Activated CD4-positive, alpha-beta T cell treated with anti-CD3 and anti-CD28 coated beads, Interleukin-2, amount 50 U/mL, for 4 hours (primary cell): ENCODE data around the gene DPCD.
A peak's percentile ranks its signal among the peaks of the same experiment; 100 is the strongest.

Source experiments
- DNase-seq, 2 experiments: peaks; one replicate each; pipeline ENCODE4 v3.0.0-alpha.2; 2020

Gene DPCD

DNA sequence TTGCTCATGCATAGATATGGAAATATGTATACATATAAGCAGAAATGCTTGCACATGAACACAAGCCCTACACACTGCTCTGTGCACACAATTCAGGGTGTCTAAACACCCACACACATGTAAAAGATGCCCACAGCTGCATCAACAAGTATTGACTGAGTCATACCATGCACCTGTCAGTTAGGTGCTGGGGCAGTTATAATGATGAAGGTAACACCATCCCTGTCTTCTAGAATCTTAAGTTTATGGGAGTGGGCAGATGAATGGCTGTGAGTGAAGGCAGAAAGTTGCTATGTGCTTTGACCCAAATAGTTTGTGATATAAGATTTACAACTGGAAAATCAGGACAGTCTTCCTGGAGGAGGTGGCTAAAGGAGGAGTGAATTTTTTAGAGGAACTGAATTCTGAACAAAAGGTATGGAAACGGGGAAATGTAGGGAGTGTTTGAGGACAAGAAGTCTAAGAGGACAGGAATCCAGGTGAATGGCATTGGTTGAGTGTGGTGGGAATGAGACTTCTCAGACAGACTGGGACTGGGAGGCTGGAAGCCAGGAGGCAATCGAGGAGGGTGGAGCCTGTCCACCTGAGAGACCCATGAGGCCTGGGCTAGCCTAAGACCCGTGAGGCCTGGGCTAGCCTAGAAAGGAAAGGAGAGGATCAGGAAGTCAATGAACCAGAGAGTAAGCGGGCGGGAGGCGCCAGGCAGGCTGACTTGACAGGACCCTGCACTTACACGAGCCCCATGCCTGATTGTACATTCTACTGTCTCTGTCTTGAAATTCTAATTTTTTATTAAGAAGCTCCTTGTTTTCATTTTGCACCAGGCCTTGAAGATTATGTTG is 20.7 kb upstream of the DPCD start:
- DNase-seq = no peak

DNA sequence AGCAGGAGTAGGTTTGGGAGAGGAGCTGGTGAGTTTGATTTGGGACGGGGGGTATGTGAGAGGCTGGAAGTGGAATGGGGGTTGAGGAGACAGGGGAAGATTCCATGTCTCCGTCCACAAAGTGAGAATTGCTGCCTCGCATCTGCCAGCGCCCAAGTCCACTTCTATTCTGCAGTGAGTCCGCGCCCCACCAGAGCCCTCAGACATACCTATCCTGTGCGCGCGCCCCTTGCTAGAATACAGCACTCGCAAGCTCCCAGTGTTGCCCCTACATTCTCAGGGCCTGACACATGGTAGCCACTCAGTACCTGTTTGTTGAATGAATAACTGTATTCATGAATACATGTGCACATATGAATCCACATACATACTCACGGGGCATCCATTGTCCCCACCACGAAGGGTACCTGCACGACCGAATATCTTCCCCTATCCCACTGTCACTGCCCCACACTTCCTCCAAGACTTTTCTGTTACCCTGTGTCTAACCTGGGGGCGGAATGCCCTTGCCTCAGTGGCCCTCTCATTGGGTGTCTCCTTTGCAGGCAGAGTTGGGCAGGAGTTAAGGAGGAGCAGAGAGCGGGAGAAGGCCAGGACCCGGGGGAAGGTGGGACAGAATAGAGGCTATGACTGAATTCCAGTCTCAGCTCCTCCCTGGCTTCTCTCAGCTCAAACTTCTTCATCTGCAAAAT is 19.9 kb upstream of the DPCD start:
- DNase-seq = no peak

DNA sequence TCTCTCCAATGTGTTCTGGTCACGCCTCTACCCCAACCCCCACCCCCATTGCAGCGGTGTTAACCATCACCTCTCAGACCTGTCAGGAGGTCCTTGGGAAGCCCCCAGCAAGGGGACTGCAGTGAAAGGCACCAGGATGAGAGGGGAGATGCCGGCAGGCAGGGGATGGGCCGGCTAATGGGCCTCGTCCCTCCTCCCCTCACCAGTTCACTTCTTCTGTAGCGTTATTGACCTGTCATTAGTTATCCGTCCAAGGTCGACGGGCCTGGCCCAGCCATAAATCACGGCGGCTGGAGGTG is 18.8 kb upstream of the DPCD start:
- no peak for DNase-seq

DNA sequence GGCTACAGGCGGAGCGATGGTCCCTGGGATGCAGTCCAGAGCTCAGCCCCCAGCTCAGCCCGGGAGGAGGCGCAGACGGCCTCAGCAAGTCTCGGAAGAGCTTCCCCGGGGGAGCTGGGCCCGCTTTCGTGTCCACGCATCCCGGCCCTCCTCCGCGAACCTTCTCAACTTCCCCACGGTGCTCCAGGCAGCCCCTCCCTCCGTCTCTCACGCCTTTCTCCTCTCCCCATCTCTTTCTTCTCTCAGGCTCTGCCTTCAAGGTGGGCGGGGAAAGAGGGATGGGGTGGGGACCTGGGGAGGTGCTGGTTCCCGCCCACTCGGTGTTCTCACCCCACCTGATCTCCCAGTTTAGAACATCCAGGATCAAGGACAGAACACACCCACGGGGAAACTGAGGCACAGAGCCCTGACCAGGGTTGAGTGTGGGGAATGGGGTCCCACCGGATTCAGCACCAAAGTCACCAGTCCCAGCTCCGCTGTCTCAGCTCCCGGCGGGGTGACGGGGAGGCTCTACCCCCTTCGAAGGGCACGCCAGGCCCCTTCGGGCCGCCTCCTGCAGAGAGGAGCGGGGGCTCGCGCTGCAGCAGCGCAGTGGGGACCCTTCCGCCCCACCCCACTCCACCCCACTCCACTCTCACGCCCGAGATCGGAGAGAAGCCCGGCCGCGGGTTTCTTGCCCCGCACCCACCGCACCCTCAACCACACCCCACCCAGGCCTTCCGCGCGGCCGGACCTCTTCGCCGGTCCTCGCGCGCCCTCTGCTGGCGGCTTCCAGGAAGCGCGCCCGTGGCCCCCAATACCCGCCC is 18.3 kb upstream of the DPCD start:
- DNase-seq = peak; percentile 67

DNA sequence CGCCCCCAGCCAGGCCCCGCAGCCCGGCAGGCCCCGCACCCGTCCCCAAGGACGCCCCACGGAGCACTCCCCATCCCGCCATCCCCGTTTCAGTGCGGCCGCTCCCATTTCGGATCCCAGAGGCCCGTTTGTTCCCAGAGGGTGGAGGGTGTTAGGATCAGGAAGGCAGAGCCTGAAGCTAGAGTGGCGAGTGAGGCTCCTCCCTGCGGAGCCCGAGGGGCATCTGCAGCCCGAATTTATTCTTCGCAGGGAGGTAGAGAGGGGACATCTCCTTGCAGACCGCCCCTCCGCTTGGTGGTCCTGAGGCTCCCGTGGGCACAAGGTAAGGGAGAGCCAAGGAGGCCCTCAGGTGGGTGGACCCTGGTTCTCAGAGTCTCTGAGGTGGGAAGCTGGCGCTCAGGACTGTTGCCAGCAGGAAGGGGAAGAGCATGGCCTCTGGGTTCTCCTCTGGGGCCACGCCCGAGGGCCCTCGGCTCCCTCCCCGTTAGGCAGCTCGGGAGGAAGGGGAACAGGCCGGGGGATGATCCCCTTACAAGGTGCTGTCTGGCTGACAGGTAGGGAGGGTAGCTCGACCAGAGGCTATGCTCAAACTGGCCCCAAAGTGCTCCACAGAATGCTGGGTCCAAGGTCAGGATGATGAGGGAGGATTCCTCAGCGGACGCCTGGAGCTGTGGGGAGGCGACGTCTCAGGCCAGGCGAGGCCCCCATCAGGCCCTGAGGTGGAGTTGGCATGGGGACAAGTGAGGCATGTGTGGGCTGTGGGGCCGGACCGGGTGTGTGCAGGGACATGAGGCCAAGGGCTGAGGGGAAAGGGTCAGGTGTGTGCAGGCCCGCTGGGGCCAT is 17.5 kb upstream of the DPCD start:
- no peak for DNase-seq

DNA sequence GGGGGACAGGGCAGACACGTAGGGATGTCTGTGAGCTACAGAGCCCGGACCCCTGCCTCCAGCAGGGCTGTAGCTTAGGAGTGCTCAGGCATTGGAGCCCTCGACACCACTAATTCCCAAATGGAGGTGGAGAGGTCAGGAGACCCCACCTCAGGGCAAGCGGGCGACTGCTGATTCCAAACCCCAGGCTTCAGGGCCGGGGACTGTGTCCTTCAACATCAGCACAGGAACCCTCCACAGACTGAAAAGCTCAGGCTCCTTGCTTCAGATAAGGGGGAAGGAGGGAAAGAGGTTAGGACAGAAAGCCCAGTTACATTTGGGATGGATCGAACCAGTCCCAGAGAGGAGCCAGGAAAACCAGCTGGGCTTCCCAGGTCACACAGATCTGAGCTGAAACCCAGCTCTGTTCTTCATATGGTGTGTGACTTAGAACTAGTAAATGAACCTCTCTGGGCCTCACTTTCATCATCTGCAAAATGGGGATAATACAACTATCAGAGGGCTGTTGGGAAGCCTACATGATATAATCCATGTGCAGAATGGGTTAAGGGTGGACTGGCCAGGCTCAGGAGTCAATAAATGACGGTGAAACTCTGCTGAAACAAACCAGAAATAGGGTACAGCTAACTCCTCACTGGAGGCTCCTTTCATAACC is 16.7 kb upstream of the DPCD start:
- DNase-seq = no peak

DNA sequence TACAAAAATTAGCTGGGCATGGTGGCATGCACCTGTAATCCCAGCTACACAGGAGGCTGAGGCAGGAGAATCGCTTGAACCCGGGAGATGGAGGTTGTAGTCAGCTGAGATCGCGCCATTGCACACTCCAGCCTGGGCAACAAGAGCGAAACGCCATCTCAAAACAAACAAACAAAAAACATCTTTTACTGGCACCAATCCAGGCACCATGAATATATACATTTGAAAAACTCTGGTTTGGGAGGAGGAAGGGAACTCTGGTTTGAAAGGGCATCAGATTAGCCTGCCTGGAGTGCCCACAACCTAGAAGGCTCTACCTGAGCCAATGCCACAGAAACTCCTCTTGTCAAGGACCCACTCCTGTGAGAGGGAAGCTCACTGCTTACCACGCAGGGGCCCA is 16.0 kb upstream of the DPCD start:
- DNase-seq = no peak

DNA sequence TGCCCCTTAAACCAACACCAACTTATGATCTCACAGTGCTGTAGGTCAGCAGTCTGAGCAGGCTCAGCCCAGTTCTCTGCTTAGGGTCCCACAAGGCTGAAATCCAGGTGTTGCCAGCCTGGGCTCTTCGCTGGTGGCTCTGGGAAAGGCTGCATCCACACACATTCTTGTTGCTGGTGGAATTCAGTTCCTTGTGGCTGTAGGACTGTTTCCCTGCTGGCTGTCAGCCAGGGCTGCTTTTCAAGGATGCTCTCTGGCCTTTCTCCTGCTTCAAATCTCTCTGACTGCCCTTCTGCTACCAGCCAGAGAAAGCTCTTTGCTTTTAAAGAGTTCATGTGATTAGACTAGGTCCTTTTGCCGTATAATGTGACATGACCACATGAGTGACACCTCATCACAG is 15.3 kb upstream of the DPCD start:
- no peak for DNase-seq

DNA sequence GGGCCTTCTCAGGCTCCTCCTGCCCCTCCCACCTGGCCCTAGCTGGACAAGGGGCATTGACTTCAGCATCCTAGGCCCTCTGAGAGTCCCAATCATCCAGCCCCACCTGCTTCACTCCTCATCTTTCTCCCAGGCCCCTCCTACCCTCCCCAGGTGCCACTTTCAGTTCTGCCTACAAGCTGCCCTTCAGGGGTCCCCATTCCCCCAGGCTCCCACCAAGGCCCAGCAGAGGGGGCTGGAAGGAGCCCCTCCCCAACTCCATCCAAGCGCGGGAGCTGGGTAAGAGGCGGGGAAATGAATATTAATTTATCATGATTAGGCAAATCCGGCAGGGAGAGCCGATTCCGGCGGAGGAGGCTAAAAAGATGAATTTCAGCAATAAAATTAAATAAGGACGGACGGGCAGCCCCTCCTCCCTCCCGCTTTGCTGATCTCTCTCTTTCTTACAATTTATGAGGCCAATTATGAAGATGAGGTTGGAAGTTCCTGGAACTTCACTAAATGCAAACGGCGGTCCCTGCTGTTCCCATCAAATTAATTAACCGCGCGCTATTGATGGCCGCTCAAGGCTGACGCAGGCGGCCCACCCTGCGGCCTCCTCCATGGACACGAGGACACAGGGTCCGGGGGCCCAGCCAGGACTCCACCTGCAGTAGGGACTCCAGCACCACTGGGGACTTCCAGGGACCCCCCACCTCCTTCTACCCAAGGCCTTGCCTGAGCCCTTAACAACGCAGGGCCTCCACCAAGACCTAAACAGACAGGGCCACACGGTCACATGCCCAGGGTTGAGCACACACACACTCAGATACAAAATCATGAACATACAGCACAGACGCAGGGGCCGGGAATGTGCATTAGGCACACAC is 14.0 kb upstream of the DPCD start:
- no peak for DNase-seq

DNA sequence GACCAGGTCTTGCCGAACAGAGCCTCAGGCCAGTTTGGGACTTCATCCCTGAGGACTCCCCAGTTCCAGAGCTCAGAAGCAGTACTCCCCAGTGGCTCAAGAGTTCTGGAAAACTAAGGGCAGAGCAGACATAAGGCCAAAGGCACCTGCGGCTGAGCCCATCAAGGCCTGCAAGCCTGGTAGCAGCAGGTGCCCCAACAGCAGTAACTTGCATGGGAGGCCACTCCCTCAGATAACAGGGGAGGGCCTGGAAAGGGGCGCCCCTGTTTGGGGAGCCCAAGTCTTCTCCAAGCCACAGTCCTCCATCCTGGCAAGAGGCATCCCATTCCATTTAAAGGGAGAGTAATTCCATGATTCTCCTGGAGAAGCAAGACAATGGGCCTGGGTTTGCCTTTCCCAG is 13.0 kb upstream of the DPCD start:
- DNase-seq = no peak

DNA sequence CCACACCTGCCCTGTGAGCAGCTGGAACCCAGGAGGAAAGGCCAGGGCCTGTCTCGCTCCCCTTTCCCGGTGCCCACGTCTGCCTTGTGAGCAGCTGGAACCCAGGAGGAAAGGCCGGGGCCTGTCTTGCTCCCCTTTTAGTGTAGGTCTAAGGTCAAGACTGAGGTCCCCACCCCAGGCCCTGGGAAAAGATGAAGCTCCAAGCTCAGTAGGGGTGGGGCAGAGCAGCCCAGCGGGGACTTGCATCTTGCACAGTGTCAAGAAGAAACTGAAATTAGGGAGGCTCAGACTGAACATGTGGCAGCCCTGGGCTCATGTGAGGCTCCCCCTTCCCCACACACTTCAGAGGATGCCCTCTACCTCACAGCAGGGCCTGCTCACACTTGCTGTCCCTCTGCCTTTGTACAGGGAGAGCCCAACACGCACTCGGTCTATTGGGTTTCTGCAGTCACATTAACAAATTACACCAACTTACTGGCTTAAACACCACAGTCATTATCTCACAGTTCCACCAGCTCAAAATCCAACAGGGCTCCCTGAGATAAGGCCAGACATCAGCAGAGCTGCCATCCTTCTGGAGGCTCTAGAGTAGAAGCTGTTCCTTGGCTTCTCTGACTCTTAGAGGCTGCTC is 12.4 kb upstream of the DPCD start:
- no peak for DNase-seq

DNA sequence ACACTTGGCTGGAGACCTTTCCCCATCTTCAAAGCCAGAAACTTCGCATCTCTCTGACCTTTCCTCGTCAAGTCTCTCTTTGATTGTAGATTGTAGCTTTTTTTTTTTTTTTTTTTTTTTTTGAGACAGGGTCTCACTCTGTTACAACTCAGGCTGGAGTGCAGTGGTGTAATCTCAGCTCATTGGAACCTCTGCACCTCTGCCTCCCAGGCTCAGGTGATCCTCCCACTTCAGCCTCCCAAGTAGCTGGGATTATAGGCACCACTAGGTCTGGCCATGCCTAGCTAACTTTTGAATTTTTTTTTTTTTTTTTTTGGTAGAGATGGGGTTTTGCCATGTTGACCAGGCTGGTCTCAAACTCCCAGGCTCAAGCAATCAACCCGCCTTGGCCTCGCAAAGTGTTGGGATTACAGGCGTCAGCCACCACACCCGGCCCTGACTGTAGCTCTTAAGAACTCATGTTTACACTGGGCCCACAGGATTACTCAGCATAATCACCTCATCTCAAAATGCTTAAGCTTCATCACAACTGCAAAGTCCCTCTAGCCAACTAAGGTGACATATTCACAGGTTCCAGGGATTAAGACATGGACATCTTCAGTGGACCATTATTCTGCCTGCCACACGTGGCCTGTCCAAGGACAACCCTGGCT is 11.8 kb upstream of the DPCD start:
- DNase-seq = no peak

DNA sequence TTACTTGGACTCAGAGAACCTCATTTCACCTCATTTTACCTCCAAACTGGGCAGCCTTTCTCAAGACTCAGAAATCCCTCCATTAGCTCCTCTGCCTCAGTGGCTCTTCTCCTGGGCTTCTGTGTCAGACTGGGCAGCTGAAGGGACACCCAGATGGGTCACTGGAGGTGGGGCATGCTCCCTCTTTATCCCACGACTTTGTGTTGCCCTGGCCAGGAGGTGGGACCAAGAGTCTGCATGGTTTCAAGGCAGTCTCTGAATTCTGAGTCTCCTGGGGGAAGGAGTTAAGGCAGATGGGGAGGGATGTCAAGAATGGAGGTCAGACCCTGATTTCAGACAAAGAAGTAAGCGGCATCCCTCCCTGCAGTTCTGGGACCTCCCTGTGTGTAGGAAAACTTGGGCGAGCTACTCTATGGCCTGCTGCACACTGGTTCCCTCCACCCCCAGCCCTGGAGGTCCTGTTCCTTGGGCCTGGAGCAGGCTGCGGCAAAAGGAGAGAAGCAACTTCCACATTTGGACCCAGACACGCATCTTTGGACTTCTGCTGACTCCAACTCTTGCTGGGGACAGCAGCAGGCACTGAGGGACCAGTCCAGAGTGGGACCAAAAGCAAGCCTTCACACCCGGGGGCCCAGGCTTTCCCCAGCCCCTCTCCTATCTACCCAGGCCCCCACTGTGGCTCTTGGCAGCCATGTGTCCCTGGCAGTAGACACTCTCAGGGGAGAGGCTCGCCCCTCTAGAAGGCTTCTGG is 10.8 kb upstream of the DPCD start:
- no peak for DNase-seq

DNA sequence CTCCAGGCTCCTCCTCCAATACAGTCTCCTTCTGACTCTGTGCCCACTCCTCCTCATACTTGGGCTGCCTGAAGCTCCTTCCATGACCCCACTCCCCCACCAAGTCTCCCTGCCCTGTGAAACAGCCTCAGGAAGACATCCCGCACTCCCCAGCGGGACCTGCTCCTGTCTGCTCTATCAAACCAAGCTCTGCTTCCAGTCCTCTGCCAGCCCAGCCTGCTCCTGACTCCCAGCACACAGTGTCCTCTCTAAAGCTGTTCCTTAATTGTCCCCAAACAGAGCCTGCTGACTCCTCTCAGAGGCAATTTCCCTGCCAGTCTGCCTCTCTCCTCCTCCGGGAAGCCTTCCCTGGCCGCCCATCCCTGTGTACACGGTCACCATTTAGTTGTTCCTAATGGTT is 9.9 kb upstream of the DPCD start:
- DNase-seq = no peak

DNA sequence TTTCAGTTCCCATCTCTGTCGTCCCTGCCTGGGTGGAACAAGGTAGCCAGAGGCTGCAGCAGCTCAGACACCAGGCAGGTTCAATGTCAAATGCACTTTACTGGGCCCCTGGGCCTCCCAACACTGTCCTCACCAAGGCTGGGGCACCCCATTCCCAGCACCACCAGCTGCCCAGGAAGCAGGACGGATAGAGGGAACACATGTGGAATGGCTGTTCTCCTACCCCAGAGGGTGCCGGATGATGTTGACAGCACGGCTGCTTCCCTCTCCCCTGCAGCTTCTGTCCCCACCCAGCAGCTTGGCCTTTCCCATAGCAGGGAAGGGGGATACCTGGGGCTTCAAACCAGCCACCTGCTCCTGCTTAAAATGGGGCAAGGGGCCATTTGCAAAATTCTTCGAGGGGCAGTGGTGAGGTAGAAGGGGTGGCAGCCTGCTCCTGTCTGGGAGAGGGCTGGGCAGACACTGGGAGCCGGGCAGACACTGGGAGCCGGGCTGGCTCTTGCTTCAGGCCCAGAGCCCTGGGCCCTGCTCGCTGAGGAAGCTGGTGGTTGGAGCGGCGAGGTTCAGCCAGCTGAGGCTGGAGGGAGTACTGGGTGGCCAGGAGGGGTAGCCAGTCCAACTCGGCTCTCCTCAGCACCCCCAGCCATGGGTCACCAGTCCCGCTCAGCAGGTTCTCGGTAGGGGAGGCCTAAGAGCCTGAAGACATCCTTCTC is 9.2 kb upstream of the DPCD start:
- no peak for DNase-seq

DNA sequence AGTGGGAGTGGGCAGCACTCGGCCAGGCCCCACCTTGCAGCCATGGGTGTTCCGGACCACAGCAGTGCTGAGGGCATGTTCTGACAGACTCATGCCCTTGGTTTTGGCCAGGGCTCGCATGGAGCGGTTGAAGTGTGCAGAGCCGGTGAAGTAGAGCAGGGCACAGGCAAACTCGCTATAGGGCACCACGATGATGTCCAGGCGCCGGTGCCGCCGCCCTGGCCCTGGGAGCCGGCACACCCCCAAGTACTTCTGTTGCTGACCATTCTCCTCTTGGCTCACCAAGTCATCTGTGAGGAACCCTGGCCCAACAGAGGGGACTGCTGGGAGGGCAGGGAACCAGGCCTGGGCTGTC is 8.6 kb upstream of the DPCD start:
- DNase-seq = no peak

DNA sequence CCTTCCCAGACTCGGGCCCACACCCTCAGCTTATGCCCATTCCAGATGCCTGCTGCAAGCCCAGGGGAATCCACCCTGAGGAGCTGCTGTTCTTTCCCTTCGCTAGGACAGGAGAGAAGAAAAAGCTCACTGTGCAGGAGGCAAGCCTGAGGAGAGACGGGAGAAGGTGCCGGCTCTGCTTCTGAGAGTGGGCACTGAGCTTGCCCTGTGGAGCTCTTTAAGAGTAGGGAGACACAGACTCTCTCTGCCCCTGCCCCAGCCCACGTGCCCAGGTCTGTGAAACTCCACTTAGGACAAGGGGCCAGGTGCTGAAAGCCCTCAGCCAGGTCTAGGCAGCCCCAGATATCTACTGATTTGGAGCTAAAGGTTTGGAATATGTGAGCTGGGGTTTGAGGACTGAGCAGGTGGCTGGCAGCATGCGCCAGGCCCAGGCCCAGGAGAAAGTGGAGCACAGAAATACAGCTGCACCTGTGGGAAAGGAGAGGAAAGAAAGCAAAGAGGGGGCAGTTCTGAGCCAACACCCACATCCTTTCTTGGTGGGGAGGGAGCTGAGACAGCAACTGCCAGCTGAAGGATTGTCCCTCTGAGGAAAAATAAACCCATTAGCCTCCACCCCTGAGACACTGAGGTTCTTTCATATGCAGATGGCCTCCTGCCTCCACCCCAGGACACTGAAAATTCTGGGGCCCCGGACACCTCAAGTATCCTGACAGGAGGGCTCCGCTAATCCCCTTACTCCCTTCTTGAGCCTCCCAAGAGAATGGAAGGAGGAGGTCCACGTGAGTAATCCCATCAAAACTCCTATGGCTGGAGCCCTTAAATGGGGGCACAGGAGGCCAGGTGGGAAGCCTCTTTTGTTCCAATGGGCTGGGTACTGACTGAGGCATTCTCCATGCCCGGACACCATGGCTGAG is 7.4 kb upstream of the DPCD start:
- DNase-seq = no peak

DNA sequence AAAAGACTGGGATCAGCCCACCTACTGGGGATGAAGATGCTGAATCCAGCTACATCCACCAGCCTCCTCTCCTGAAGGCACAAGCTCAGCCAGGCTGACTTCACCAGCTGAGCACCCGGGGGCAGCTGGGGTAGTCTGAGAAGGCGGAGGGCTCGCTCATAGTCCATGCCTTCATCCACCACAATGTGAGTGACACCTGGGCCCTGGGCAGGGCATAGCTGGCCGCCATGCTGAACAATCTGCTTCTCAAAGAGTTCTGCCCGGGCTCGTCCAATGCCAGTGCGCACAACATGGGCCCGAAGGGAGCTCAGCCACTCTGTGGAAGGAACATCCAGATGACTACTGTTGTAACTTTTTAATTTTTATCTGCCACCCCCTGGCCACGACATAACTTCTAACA is 2.3 kb upstream of the DPCD start:
- no peak for DNase-seq
